Stimulated activated CD4-positive, alpha-beta T cell treated with anti-CD3 and anti-CD28 coated beads, TNF-alpha, amount 100 ng/mL, for 24 hours (primary cell): ENCODE data around the gene H2BK1.

ENCODE experiments used
- DNase-seq, 3 experiments: peaks; one replicate each; pipeline ENCODE4 v3.0.0-alpha.2; 2020; ENCODE audit warnings: low read depth in 3 of 3

The H2BK1 gene

GRCh38 chr7:151232917-151233701 lies 22.8 kb upstream of the H2BK1 start:
- peak; percentile 62 to 77 (median 74) for DNase-seq

GRCh38 chr7:151232091-151232916 lies 22.0 kb upstream of the H2BK1 start, which contains the start of gene CHPF2:
CHPF2 (plus strand) TSS chr7:151232483; CDS start chr7:151234012, 1,529 bp downstream.
- DNase-seq = peak; percentile 78 to 89 (median 81)

- no peak for DNase-seq
Measured at GRCh38 chr7:151231080-151231479, 20.8 kb upstream of the H2BK1 start.

- no peak for DNase-seq
Measured at GRCh38 chr7:151229249-151229648, 19.0 kb upstream of the H2BK1 start.

GRCh38 chr7:151228024-151228866 lies 18.0 kb upstream of the H2BK1 start:
- DNase-seq = no peak

GRCh38 chr7:151226875-151227782 lies 16.8 kb upstream of the H2BK1 start, which contains the start of gene ABCF2:
ABCF2 (minus strand) TSS chr7:151227205; CDS start chr7:151226458, 747 bp downstream.
- DNase-seq = peak; percentile 98 to 99 (median 98)

- DNase-seq = no peak
Measured at GRCh38 chr7:151226560-151226874, 16.2 kb upstream of the H2BK1 start.

GRCh38 chr7:151225948-151226510 lies 15.7 kb upstream of the H2BK1 start:
- DNase-seq = no peak

GRCh38 chr7:151223728-151224127 lies 13.4 kb upstream of the H2BK1 start:
- DNase-seq = no peak

- DNase-seq = no peak
Measured at GRCh38 chr7:151218170-151218569, 7.9 kb upstream of the H2BK1 start.

- DNase-seq = no peak
Measured at GRCh38 chr7:151215396-151215795, 5.1 kb upstream of the H2BK1 start.

- no peak for DNase-seq
Measured at GRCh38 chr7:151213826-151214225, 3.5 kb upstream of the H2BK1 start.

GRCh38 chr7:151212626-151213025 lies 2.3 kb upstream of the H2BK1 start:
- DNase-seq = no peak

GRCh38 chr7:151211155-151211772 lies 976 bp upstream of the H2BK1 start:
- DNase-seq = no peak

GRCh38 chr7:151209588-151209987 lies 700 bp downstream of the H2BK1 start:
- no peak for DNase-seq

GRCh38 chr7:151208253-151208862 lies 1.9 kb downstream of the H2BK1 start:
- DNase-seq = no peak

- DNase-seq = no peak
Measured at GRCh38 chr7:151207804-151208203, 2.5 kb downstream of the H2BK1 start.

- no peak for DNase-seq
Measured at GRCh38 chr7:151207315-151207714, 3.0 kb downstream of the H2BK1 start.

- DNase-seq = no peak
Measured at GRCh38 chr7:151206914-151207313, 3.4 kb downstream of the H2BK1 start.

GRCh38 chr7:151205730-151206129 lies 4.6 kb downstream of the H2BK1 start:
- DNase-seq = no peak
